H1 (cell line): Measurements from ENCODE around the gene INTS2. TPM values are rescaled to one million over a fixed set of nuclear protein-coding genes. Genes with fewer than 3 reads are reported as not detected.

Source experiments
- CTCF ChIA-PET: fragments of 300-600 bp; sonication (Branson Sonifier 250); formaldehyde crosslinking; loops from one replicate; lab custom pipeline; 2021; ENCODE audit not compliant: partially characterized antibody; lab: Charles Lee
- POLR2A ChIA-PET: fragments of 300-600 bp; sonication (Branson Sonifier 250); formaldehyde crosslinking; loops from one replicate; lab custom pipeline; 2021; ENCODE audit warnings: inconsistent platforms; ENCODE audit not compliant: partially characterized antibody; lab: Charles Lee
- DNase-seq, 2 experiments: peaks; one replicate each; pipeline versions ENCODE4 v3.0.0 to v3.0.0-alpha.2; 2010 to 2022; ENCODE audit warnings: low spot score in 2 of 2, low read depth in 1 of 2, mixed read lengths in 1 of 2
- FAIRE-seq: peaks from 2 replicates; lab custom pipeline; 2011; peaks lifted over from hg19 to GRCh38; lab: Jason Lieb, UNC
- H2AFZ ChIP-seq: 2 replicates; pipeline ENCODE4 v1.8.1; 2012; ENCODE audit warnings: low read length, inconsistent platforms
- H2AK5ac ChIP-seq: 2 replicates; pipeline ENCODE4 v1.6.1; 2013; ENCODE audit warnings: low read depth, low read length
- H2BK120ac ChIP-seq: replicated peaks from 2 replicates; pipeline ENCODE3; 2013; ENCODE audit warnings: low read depth, low read length, inconsistent platforms
- H2BK12ac ChIP-seq: 2 replicates; pipeline ENCODE4 v1.6.1; 2013; ENCODE audit warnings: low read depth, low read length
- H2BK15ac ChIP-seq: 2 replicates; pipeline ENCODE4 v1.6.1; 2013; ENCODE audit warnings: low read length
- H2BK20ac ChIP-seq: 2 replicates; pipeline ENCODE4 v1.6.1; 2013; ENCODE audit warnings: low read length
- H2BK5ac ChIP-seq: 2 replicates; pipeline ENCODE4 v1.6.1; 2013; ENCODE audit warnings: low read depth, low read length
- H3K14ac ChIP-seq: 2 replicates; pipeline ENCODE4 v1.6.1; 2013; ENCODE audit warnings: inconsistent platforms; ENCODE audit not compliant: insufficient read length
- H3K18ac ChIP-seq: 2 replicates; pipeline ENCODE4 v1.6.1; 2013; ENCODE audit warnings: low read length; ENCODE audit errors: extremely low read depth
- H3K23ac ChIP-seq: 2 replicates; pipeline ENCODE4 v1.6.1; 2013; ENCODE audit warnings: inconsistent platforms; ENCODE audit not compliant: insufficient read length
- H3K23me2 ChIP-seq: 2 replicates; pipeline ENCODE4 v1.6.1; 2013; ENCODE audit warnings: low read depth, low read length
- H3K27ac ChIP-seq: 2 replicates; pipeline ENCODE4 v1.6.1; 2011; ENCODE audit warnings: low read depth, low read length, inconsistent platforms
- H3K27me3 ChIP-seq, 4 experiments: replicated peaks in 1 of 4; 1 replicate in 1 of 4; 2 replicates in 3 of 4; pipeline versions ENCODE4 v1.6.1 to v1.8.1; 2011 to 2013; ENCODE audit warnings: low read length in 3 of 4, mild to moderate bottlenecking in 3 of 4, inconsistent platforms in 2 of 4, mixed read lengths in 2 of 4, moderate library complexity in 1 of 4; ENCODE audit not compliant: control insufficient read depth in 3 of 4, insufficient read depth in 3 of 4; ENCODE audit errors: extremely low read depth in 1 of 4
- H3K36me3 ChIP-seq, 4 experiments: 2 replicates each; pipeline versions ENCODE4 v1.6.1 to v1.8.1; 2011 to 2013; ENCODE audit warnings: mild to moderate bottlenecking in 4 of 4, low read length in 3 of 4, moderate library complexity in 2 of 4, control low read depth in 1 of 4, inconsistent platforms in 1 of 4; ENCODE audit not compliant: insufficient read depth in 4 of 4, control insufficient read depth in 2 of 4
- H3K4ac ChIP-seq: replicated peaks from 2 replicates; pipeline ENCODE3; 2013; ENCODE audit warnings: low read length, low read depth, mixed read lengths, inconsistent platforms; ENCODE audit not compliant: insufficient read length
- H3K4me1 ChIP-seq, 4 experiments: replicated peaks in 1 of 4; 1 replicate in 1 of 4; 2 replicates in 3 of 4; pipeline versions ENCODE4 v1.6.1 to v1.8.1; 2011 to 2013; ENCODE audit warnings: low read length in 3 of 4, inconsistent platforms in 2 of 4, mixed read lengths in 1 of 4; ENCODE audit not compliant: insufficient read depth in 4 of 4, control insufficient read depth in 3 of 4
- H3K4me2 ChIP-seq, 2 experiments: 2 replicates each; pipeline versions ENCODE4 v1.6.1 to v1.8.1; 2011 to 2013; ENCODE audit warnings: low read depth in 2 of 2, low read length in 2 of 2, control low read depth in 1 of 2, inconsistent platforms in 1 of 2, mild to moderate bottlenecking in 1 of 2; ENCODE audit not compliant: insufficient read depth in 1 of 2
- H3K4me3 ChIP-seq, 4 experiments: fragments of 200-600, 300-600 bp in 1 of 4; sonication (generic), shearing (Covaris generic), sonication (Bioruptor Twin) in 1 of 4; 2 replicates each; pipeline versions ENCODE4 v1.5.1 to v1.8.1; 2011 to 2016; ENCODE audit warnings: low read length in 4 of 4, low read depth in 3 of 4, control low read depth in 2 of 4, inconsistent platforms in 2 of 4, mild to moderate bottlenecking in 2 of 4, mixed read lengths in 1 of 4, moderate library complexity in 1 of 4; ENCODE audit not compliant: insufficient read depth in 2 of 4; ENCODE audit errors: extremely low read depth in 1 of 4
- H3K56ac ChIP-seq: replicated peaks from 2 replicates; pipeline ENCODE3; 2013; ENCODE audit warnings: low read depth, mild to moderate bottlenecking, mixed read lengths, low read length, inconsistent platforms; ENCODE audit not compliant: insufficient read length
- H3K79me1 ChIP-seq: 2 replicates; pipeline ENCODE4 v1.6.1; 2013; ENCODE audit warnings: low read depth, low read length, control low read depth
- H3K79me2 ChIP-seq, 2 experiments: 2 replicates each; pipeline versions ENCODE4 v1.6.1 to v1.8.1; 2012 to 2013; ENCODE audit warnings: low read length in 2 of 2, mild to moderate bottlenecking in 2 of 2, inconsistent platforms in 1 of 2; ENCODE audit not compliant: insufficient read depth in 2 of 2, control insufficient read depth in 1 of 2
- H3K9ac ChIP-seq, 4 experiments: replicated peaks in 1 of 4; 1 replicate in 1 of 4; 2 replicates in 3 of 4; pipeline versions ENCODE4 v1.6.1 to v1.8.1; 2011 to 2013; ENCODE audit warnings: low read depth in 3 of 4, low read length in 3 of 4, control low read depth in 2 of 4, mild to moderate bottlenecking in 2 of 4, moderate library complexity in 2 of 4, inconsistent platforms in 1 of 4; ENCODE audit errors: extremely low read depth in 1 of 4
- H3K9me3 ChIP-seq, 2 experiments: 2 replicates each; pipeline versions ENCODE4 v1.6.1 to v1.8.1; 2012 to 2013; ENCODE audit warnings: mild to moderate bottlenecking in 2 of 2, moderate library complexity in 2 of 2, control low read depth in 1 of 2, inconsistent platforms in 1 of 2, low read depth in 1 of 2, low read length in 1 of 2, mixed read lengths in 1 of 2; ENCODE audit not compliant: insufficient read depth in 2 of 2
- H4K20me1 ChIP-seq, 2 experiments: replicated peaks in 1 of 2; 2 replicates each; pipeline versions ENCODE3 to v1.8.1; 2011 to 2013; ENCODE audit warnings: inconsistent platforms in 2 of 2, low read length in 2 of 2, mild to moderate bottlenecking in 1 of 2; ENCODE audit not compliant: insufficient read depth in 2 of 2, control insufficient read depth in 1 of 2
- H4K5ac ChIP-seq: 2 replicates; pipeline ENCODE4 v1.6.1; 2013; ENCODE audit warnings: low read length, low read depth, mixed read lengths, inconsistent platforms; ENCODE audit not compliant: insufficient read length
- H4K8ac ChIP-seq: 2 replicates; pipeline ENCODE4 v1.8.0; 2013; ENCODE audit warnings: mild to moderate bottlenecking, moderate library complexity, low read length, inconsistent platforms; ENCODE audit not compliant: insufficient read depth; ENCODE audit errors: extremely low read depth
- H4K91ac ChIP-seq: replicated peaks from 2 replicates; pipeline ENCODE3; 2013; ENCODE audit warnings: low read length, mixed read lengths, inconsistent platforms; ENCODE audit not compliant: insufficient read length
- ASH2L ChIP-seq: fragments of 200-600, 300-600 bp; sonication (generic); IDR thresholded peaks from one replicate; pipeline ENCODE4 v1.7.1; 2017; ENCODE audit warnings: low read length
- ATF2 ChIP-seq: IDR thresholded peaks from 2 replicates; pipeline ENCODE4 v1.6.1; 2012; ENCODE audit warnings: low read length, inconsistent platforms
- CTCF ChIP-seq, 3 experiments: IDR thresholded peaks; 1 replicate in 2 of 3; 2 replicates in 1 of 3; pipeline versions ENCODE4 v1.5.1 to v1.6.1; 2011; ENCODE audit warnings: low read length in 3 of 3, mild to moderate bottlenecking in 3 of 3, inconsistent platforms in 2 of 3, low read depth in 1 of 3, moderate library complexity in 1 of 3; ENCODE audit not compliant: insufficient read depth in 1 of 3; ENCODE audit errors: control extremely low read depth in 1 of 3
- E2F6 ChIP-seq: IDR thresholded peaks from 2 replicates; pipeline ENCODE4 v1.6.1; 2012; ENCODE audit warnings: inconsistent platforms
- JUN ChIP-seq: IDR thresholded peaks from 2 replicates; pipeline ENCODE4 v1.6.1; 2011; ENCODE audit warnings: low read depth, mild to moderate bottlenecking, improper control_type of control experiment, low read length
- RXRA ChIP-seq: IDR thresholded peaks from 2 replicates; pipeline ENCODE4 v1.6.1; 2011; ENCODE audit warnings: low read depth, mild to moderate bottlenecking, low read length, moderate library complexity; ENCODE audit not compliant: insufficient read depth
- SIN3A ChIP-seq, 2 experiments: IDR thresholded peaks in 1 of 2; conservative IDR thresholded peaks in 1 of 2; 2 replicates each; pipeline ENCODE4 v1.6.1; 2011 to 2012; ENCODE audit warnings: low read length in 2 of 2, improper control_type of control experiment in 1 of 2, low read depth in 1 of 2, mild to moderate bottlenecking in 1 of 2
- WGBS, 2 experiments: shearing (Covaris generic) in 1 of 2; methylation state at CpG; one replicate each; pipeline versions ENCODE4 v1.1.6 to v1.1.7; 2013 to 2015; ENCODE audit warnings: low lambda C conversion rate in 2 of 2, mixed read lengths in 2 of 2, inconsistent platforms in 1 of 2, low coverage in 1 of 2, missing lambda C conversion rate in 1 of 2; ENCODE audit not compliant: insufficient replicate concordance in 2 of 2, insufficient coverage in 1 of 2, insufficient read length in 1 of 2; ENCODE audit errors: extremely low coverage in 1 of 2, missing lambda C conversion rate in 1 of 2; 5-methylcytosine and 5-hydroxymethylcytosine counted together
- polyA plus RNA-seq, 7 experiments: library from polyadenylated mRNA; depleted of rRNA in 3 of 7; stranded (reverse) in 5 of 7; unstranded in 2 of 7; fragments of >200 nt in 5 of 7; fragments of 200-250 nt in 2 of 7; gene quantifications; 1 replicate in 5 of 7; 2 replicates in 1 of 7; 4 replicates in 1 of 7; pipeline versions ENCODE4 v1.2.1 to v1.2.3, GENCODE V29; 2011 to 2013; ENCODE audit warnings: missing spikeins in 2 of 7, mixed read lengths in 2 of 7
- total RNA-seq: library from RNA; stranded (reverse); fragmentation: NEBNext Ultra II Directional; extraction: Animal tissue kit (Norgen Biotek cat#: 25700); gene quantifications from 2 replicates; pipeline ENCODE4 v1.2.1, GENCODE V29; 2021

INTS2 gene
- total and polyA plus RNA-seq, 2 of the 8 experiments (the other 6 are each of a cell fraction or from before 2014, with no cell fraction given), result 9.4 to 21.8 TPM

GRCh38 chr17:61908292-61909037 is 19.3 kb downstream of the INTS2 start:
- no peak overlapping the region for H3K23ac ChIP-seq
- no peak overlapping the region for H3K4ac ChIP-seq
- H2BK20ac ChIP-seq, result no peak overlapping the region
- H3K27ac ChIP-seq, result no peak overlapping the region
- H3K18ac ChIP-seq, result no peak overlapping the region
- no peak overlapping the region for H3K9ac ChIP-seq
- H2AFZ ChIP-seq, result no peak overlapping the region
- H2BK120ac ChIP-seq, result no peak overlapping the region
- no peaks in the 10 kb centered on the region for H3K27me3 ChIP-seq
- H3K14ac ChIP-seq, result no peak overlapping the region
- no peak overlapping the region for H4K91ac ChIP-seq
- H3K4me2 ChIP-seq, result no peak overlapping the region
- ChIA-PET CTCF (no interaction called here), POLR2A (interaction anchor here (0.7 kb wide), 1 partner anchor 17 kb away, joined by 3 read pairs; no protein-coding TSS in a partner anchor)
- no peak overlapping the region for H2BK5ac ChIP-seq
- peaks cover 0 to 3% of the 10 kb centered on the region in 2 experiments for H4K20me1 ChIP-seq
- 94% methylated on average over 7 of the region's 7 CpGs; no CpG with 5 or more reads in 1 of the 2 experiments for WGBS, 2 experiments
- H2BK15ac ChIP-seq, result no peak overlapping the region
- peaks cover 6 to 51% (median 27%) of the 10 kb centered on the region in 4 experiments; a peak in 7 of 8 replicates for H3K36me3 ChIP-seq
- no peak overlapping the region for H2BK12ac ChIP-seq
- no peaks in the 10 kb centered on the region for H3K79me1 ChIP-seq
- DNase-seq (no peak), FAIRE-seq (no peak)
- H3K9me3 ChIP-seq, result no peaks in the 10 kb centered on the region
- no peak overlapping the region for H2AK5ac ChIP-seq
- H3K56ac ChIP-seq, result no peak overlapping the region
- H4K5ac ChIP-seq, result no peak overlapping the region
- H3K79me2 ChIP-seq, result no peaks in the 10 kb centered on the region
- H3K4me1 ChIP-seq, result no peaks in the 10 kb centered on the region
- H3K4me3 ChIP-seq, result no peak overlapping the region
- no peak overlapping the region for H4K8ac ChIP-seq
- no peaks in the 10 kb centered on the region for H3K23me2 ChIP-seq
- TF ChIP-seq ASH2L (no peak), JUN (no peak), ATF2 (no peak), E2F6 (no peak), SIN3A (conservative IDR thresholded peaks at IDR 0.05 in 1 of 2, IDR thresholded peaks at IDR 0.05 in 1 of 2; ENCODE audit: low read depth in 1 of 2, low read length in 2 of 2) (no peak), RXRA (no peak), CTCF (IDR thresholded peaks at IDR 0.05; ENCODE audit: control extremely low read depth in 1 of 3, insufficient read depth in 1 of 3, low read depth in 1 of 3, low read length in 3 of 3) (no peak)
